GM12873 (cell line): ENCODE data around the gene RALGPS1.

Experiments used
- CTCF ChIP-seq: IDR thresholded peaks from 2 replicates; pipeline ENCODE4 v1.5.1; 2012; ENCODE audit warnings: low read depth, mild to moderate bottlenecking, moderate library complexity, low read length, control low read depth; ENCODE audit not compliant: insufficient read depth; ENCODE audit errors: missing control alignments

RALGPS1 gene

GRCh38 chr9:126927419-126927818 lies 12.8 kb downstream of the RALGPS1 start:
- no peak for TF ChIP-seq CTCF

GRCh38 chr9:126932871-126933321 lies 18.3 kb downstream of the RALGPS1 start:
- TF ChIP-seq CTCF, result no peak

DNA sequence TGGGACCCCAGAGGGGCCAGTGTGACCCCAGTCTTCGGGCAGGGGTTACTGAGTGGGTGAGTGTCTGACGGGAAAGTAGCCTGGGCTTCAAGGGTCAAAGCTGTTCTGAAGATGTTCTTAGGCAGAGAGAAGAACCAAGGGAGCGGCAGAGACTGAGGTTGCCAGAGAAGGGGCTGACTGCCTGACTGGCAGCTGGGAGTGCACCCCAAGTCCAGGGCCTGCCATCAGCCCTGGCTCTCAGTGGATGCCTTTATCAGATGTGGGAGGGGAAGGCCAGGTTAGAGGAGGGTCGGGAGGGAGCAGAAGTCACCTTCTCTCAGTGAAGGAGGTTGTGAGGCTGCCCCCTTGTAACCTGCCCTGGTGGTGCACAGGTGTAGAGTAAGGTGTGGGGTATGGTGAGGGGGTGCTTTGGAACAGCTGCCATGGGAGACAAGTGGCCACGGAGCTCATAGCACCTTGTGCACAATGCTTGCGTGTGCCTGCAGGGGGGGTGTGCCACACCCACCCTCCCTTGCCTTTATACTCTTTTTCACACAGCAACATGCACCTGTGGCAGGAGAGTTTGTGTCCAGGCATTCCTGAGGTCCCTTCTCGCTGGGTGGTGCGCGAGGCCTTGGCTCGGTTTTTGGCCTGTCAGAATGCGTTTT lies 18.9 kb downstream of the RALGPS1 start:
- TF ChIP-seq CTCF, result peak; percentile 30

DNA sequence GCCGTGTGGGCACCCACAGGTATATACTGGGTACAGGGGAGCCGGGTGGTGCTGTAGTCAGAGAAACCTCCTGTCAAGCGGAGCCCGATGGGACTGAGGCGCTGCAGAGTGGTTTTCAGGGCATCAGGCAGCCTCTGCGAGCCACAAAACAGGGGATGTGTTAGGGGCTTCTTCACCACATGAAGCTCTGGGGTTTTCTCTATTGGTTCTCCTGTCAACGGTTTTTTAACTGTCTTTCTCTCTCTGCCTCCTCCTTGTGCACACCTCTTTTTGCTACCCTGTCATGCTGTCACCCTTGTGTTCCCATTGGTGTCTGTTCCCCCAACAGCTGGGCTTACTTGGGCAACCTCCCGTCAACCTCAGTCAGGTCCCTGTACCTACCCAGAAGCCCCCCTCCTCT lies 19.9 kb downstream of the RALGPS1 start:
- no peak for TF ChIP-seq CTCF

GRCh38 chr9:126935630-126936029 lies 21.0 kb downstream of the RALGPS1 start:
- no peak for TF ChIP-seq CTCF

- no peak for TF ChIP-seq CTCF
Observed at GRCh38 chr9:126937444-126937843, 22.9 kb downstream of the RALGPS1 start.

DNA sequence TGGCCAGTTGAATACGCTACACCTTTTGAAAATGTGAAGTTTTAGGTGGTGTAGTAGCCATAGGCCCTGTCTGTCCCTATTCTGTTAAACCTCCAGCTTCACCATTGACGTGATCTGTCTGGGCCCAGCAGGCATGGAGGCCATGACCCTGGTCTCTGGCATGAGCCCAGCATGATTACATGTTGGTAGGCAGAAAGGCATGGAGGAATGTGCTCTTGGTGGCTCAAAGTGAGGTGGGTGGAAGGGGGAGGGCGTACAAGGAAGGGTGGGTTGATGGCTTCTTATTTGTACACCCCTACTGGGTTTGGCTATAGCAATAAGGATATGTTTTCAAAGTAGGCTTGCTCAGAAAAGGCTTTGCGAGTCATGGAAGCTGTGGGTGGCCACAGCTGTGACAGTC lies 23.7 kb downstream of the RALGPS1 start:
- TF ChIP-seq CTCF, result no peak
